SK-N-SH treated with all-trans-retinoic acid at 6 μM for 48 hours (cell line): ENCODE results near the gene PSMG4.

ENCODE experiments used
- ATAC-seq: fragments of 200-7000 bp; cut with Tn5 transposase; 3 replicates; pipeline ENCODE4 v1.9.1; 2020; ENCODE audit warnings: mild to moderate bottlenecking, moderate library complexity
- ARNTL ChIP-seq: fragments of 450-650 bp; formaldehyde crosslinking; IDR thresholded peaks from 2 replicates; pipeline ENCODE4 v1.5.0; 2020; ENCODE audit warnings: low read depth, mild to moderate bottlenecking, moderate library complexity, borderline replicate concordance
- BACH2 ChIP-seq: fragments of 250-450 bp; sonication (Bioruptor Pico); IDR thresholded peaks from 2 replicates; pipeline ENCODE4 v1.9.0; 2021; ENCODE audit warnings: mild to moderate bottlenecking, borderline replicate concordance
- CSDC2 ChIP-seq: fragments of 250-450 bp; sonication (Bioruptor Pico); IDR thresholded peaks from 2 replicates; pipeline ENCODE4 v1.5.0; 2020; ENCODE audit warnings: mild to moderate bottlenecking, moderate library complexity
- ESRRG ChIP-seq: fragments of 250-450 bp; sonication (Bioruptor Pico); IDR thresholded peaks from 2 replicates; pipeline ENCODE4 v1.6.1; 2021; ENCODE audit warnings: mild to moderate bottlenecking
- GLIS3 ChIP-seq: fragments of 250-450 bp; sonication (Bioruptor Pico); IDR thresholded peaks from 2 replicates; pipeline ENCODE4 v1.5.0; 2020; ENCODE audit warnings: mild to moderate bottlenecking, moderate library complexity
- ISL1 ChIP-seq: fragments of 250-450 bp; sonication (Bioruptor Pico); IDR thresholded peaks from 2 replicates; pipeline ENCODE4 v2.1.2; 2022; ENCODE audit warnings: mild to moderate bottlenecking, moderate library complexity
- OSR1 ChIP-seq: fragments of 250-450 bp; sonication (Bioruptor Pico); IDR thresholded peaks from 2 replicates; pipeline ENCODE4 v1.8.0; 2022; ENCODE audit warnings: moderate library complexity, mild to moderate bottlenecking, inconsistent platforms
- PPARA ChIP-seq: fragments of 250-450 bp; sonication (Bioruptor Pico); IDR thresholded peaks from 2 replicates; pipeline ENCODE4 v1.5.0; 2020; ENCODE audit warnings: mild to moderate bottlenecking, borderline replicate concordance
- RARB ChIP-seq: fragments of 250-450 bp; sonication (Bioruptor Pico); IDR thresholded peaks from 2 replicates; pipeline ENCODE4 v1.8.0; 2021; ENCODE audit warnings: mild to moderate bottlenecking, moderate library complexity
- TCF4 ChIP-seq: fragments of 250-450 bp; sonication (Bioruptor Pico); IDR thresholded peaks from 2 replicates; pipeline ENCODE4 v1.8.0; 2021; ENCODE audit warnings: mild to moderate bottlenecking, moderate library complexity, borderline replicate concordance
- TOX ChIP-seq: fragments of 250-450 bp; sonication (Bioruptor Pico); IDR thresholded peaks from 2 replicates; pipeline ENCODE4 v1.8.0; 2021; ENCODE audit warnings: mild to moderate bottlenecking, moderate library complexity, borderline replicate concordance
- ZC3H10 ChIP-seq: fragments of 250-450 bp; sonication (Bioruptor Pico); IDR thresholded peaks from 2 replicates; pipeline ENCODE4 v1.5.1; 2021; ENCODE audit warnings: mild to moderate bottlenecking, moderate library complexity
- ZFP3 ChIP-seq: fragments of 250-450 bp; sonication (Bioruptor Pico); IDR thresholded peaks from 2 replicates; pipeline ENCODE4 v1.5.0; 2020; ENCODE audit warnings: mild to moderate bottlenecking, moderate library complexity
- ZFP30 ChIP-seq: fragments of 450-650 bp; formaldehyde crosslinking; IDR thresholded peaks from 2 replicates; pipeline ENCODE4 v1.5.0; 2022; ENCODE audit warnings: mild to moderate bottlenecking, moderate library complexity
- ZNF565 ChIP-seq: fragments of 450-650 bp; formaldehyde crosslinking; conservative IDR thresholded peaks from 2 replicates; pipeline ENCODE4 v1.5.0; 2020; ENCODE audit warnings: low read depth, mild to moderate bottlenecking, moderate library complexity
- ZNF70 ChIP-seq: fragments of 450-650 bp; formaldehyde crosslinking; IDR thresholded peaks from 2 replicates; pipeline ENCODE4 v1.5.0; 2020; ENCODE audit warnings: mild to moderate bottlenecking, moderate library complexity
- ZNF8 ChIP-seq: fragments of 450-650 bp; formaldehyde crosslinking; IDR thresholded peaks from 2 replicates; pipeline ENCODE4 v1.5.0; 2020; ENCODE audit warnings: mild to moderate bottlenecking, moderate library complexity
- TF ChIP-seq, protein P1 (sequence below): fragments of 250-450 bp; sonication (Bioruptor Pico); IDR thresholded peaks from 2 replicates; pipeline ENCODE4 v1.5.0; 2020; ENCODE audit warnings: mild to moderate bottlenecking, moderate library complexity
- TF ChIP-seq, protein P2 (sequence below): fragments of 250-450 bp; sonication (Bioruptor Pico); IDR thresholded peaks from 2 replicates; pipeline ENCODE4 v1.5.1; 2021; ENCODE audit warnings: mild to moderate bottlenecking, moderate library complexity
- TF ChIP-seq, protein P3 (sequence below): fragments of 250-450 bp; sonication (Bioruptor Pico); IDR thresholded peaks from 2 replicates; pipeline ENCODE4 v1.8.0; 2021; ENCODE audit warnings: low read depth, mild to moderate bottlenecking, moderate library complexity, borderline replicate concordance
- TF ChIP-seq, protein P4 (sequence below): fragments of 250-450 bp; sonication (Bioruptor Pico); IDR thresholded peaks from 2 replicates; pipeline ENCODE4 v1.5.1; 2020; ENCODE audit warnings: low read depth, mild to moderate bottlenecking, moderate library complexity

Gene PSMG4

DNA sequence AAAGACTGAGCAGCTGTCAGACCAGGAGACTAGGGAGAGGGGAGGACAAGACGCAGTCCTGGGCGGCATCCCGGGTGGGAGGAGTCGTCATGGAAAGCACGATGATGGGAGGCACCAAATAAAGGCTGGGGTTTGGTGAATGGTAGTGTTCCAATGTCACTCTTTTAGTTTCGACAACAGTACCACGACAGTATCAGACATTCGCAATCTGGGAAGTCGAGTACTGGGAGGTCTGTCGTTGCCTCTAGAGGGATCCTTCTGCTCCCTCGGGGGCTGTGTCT, 32.1 kb downstream of the PSMG4 start:
- TF ChIP-seq OSR1 (no peak), ARNTL (CRISPR knock-in tag) (no peak), ZNF70 (CRISPR knock-in tag) (no peak), ZNF8 (no peak), TCF4 (CRISPR knock-in tag) (no peak), ZFP30 (CRISPR knock-in tag) (no peak), ZC3H10 (CRISPR knock-in tag) (no peak), ESRRG (CRISPR knock-in tag) (no peak)
- TF ChIP-seq, protein P1, sequence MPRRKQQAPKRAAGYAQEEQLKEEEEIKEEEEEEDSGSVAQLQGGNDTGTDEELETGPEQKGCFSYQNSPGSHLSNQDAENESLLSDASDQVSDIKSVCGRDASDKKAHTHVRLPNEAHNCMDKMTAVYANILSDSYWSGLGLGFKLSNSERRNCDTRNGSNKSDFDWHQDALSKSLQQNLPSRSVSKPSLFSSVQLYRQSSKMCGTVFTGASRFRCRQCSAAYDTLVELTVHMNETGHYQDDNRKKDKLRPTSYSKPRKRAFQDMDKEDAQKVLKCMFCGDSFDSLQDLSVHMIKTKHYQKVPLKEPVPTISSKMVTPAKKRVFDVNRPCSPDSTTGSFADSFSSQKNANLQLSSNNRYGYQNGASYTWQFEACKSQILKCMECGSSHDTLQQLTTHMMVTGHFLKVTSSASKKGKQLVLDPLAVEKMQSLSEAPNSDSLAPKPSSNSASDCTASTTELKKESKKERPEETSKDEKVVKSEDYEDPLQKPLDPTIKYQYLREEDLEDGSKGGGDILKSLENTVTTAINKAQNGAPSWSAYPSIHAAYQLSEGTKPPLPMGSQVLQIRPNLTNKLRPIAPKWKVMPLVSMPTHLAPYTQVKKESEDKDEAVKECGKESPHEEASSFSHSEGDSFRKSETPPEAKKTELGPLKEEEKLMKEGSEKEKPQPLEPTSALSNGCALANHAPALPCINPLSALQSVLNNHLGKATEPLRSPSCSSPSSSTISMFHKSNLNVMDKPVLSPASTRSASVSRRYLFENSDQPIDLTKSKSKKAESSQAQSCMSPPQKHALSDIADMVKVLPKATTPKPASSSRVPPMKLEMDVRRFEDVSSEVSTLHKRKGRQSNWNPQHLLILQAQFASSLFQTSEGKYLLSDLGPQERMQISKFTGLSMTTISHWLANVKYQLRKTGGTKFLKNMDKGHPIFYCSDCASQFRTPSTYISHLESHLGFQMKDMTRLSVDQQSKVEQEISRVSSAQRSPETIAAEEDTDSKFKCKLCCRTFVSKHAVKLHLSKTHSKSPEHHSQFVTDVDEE (CRISPR knock-in tag) = no peak
- TF ChIP-seq, protein P2, sequence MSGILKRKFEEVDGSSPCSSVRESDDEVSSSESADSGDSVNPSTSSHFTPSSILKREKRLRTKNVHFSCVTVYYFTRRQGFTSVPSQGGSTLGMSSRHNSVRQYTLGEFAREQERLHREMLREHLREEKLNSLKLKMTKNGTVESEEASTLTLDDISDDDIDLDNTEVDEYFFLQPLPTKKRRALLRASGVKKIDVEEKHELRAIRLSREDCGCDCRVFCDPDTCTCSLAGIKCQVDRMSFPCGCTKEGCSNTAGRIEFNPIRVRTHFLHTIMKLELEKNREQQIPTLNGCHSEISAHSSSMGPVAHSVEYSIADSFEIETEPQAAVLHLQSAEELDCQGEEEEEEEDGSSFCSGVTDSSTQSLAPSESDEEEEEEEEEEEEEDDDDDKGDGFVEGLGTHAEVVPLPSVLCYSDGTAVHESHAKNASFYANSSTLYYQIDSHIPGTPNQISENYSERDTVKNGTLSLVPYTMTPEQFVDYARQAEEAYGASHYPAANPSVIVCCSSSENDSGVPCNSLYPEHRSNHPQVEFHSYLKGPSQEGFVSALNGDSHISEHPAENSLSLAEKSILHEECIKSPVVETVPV = no peak
- no peak for ATAC-seq

DNA sequence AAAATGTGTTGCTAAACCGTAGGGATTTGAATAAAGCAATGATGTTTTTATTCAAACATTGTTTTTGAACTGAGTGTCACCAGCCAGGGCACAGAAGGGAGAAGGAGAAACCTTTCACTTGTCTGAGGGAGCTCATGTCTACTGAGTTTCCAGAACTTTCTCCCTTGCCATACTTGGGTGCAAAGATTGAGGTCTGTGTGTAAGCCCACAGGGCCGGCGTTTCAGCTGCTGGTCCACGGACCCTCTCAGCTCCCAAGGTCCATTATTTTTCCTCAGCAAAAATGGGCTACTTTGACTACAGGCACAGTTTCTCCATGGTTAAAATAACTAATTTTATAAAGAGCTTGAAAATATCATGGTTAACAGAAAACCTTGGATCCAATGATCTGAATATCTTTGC, 32.6 kb downstream of the PSMG4 start:
- TF ChIP-seq GLIS3 (CRISPR knock-in tag) (no peak), BACH2 (CRISPR knock-in tag) (no peak), ESRRG (CRISPR knock-in tag) (no peak), ZNF8 (no peak), ZNF70 (CRISPR knock-in tag) (no peak), OSR1 (no peak), ZNF565 (CRISPR knock-in tag) (no peak), ZFP3 (no peak), ZFP30 (CRISPR knock-in tag) (no peak), ARNTL (CRISPR knock-in tag) (no peak), TCF4 (CRISPR knock-in tag) (no peak), ZC3H10 (CRISPR knock-in tag) (no peak), RARB (CRISPR knock-in tag) (no peak)
- TF ChIP-seq, protein P3, sequence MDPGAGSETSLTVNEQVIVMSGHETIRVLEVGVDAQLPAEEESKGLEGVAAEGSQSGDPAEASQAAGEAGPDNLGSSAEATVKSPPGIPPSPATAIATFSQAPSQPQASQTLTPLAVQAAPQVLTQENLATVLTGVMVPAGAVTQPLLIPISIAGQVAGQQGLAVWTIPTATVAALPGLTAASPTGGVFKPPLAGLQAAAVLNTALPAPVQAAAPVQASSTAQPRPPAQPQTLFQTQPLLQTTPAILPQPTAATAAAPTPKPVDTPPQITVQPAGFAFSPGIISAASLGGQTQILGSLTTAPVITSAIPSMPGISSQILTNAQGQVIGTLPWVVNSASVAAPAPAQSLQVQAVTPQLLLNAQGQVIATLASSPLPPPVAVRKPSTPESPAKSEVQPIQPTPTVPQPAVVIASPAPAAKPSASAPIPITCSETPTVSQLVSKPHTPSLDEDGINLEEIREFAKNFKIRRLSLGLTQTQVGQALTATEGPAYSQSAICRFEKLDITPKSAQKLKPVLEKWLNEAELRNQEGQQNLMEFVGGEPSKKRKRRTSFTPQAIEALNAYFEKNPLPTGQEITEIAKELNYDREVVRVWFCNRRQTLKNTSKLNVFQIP (CRISPR knock-in tag) = no peak
- TF ChIP-seq, protein P4, sequence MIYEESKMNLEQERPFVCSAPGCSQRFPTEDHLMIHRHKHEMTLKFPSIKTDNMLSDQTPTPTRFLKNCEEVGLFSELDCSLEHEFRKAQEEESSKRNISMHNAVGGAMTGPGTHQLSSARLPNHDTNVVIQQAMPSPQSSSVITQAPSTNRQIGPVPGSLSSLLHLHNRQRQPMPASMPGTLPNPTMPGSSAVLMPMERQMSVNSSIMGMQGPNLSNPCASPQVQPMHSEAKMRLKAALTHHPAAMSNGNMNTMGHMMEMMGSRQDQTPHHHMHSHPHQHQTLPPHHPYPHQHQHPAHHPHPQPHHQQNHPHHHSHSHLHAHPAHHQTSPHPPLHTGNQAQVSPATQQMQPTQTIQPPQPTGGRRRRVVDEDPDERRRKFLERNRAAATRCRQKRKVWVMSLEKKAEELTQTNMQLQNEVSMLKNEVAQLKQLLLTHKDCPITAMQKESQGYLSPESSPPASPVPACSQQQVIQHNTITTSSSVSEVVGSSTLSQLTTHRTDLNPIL (CRISPR knock-in tag) = no peak
- no peak for ATAC-seq

DNA sequence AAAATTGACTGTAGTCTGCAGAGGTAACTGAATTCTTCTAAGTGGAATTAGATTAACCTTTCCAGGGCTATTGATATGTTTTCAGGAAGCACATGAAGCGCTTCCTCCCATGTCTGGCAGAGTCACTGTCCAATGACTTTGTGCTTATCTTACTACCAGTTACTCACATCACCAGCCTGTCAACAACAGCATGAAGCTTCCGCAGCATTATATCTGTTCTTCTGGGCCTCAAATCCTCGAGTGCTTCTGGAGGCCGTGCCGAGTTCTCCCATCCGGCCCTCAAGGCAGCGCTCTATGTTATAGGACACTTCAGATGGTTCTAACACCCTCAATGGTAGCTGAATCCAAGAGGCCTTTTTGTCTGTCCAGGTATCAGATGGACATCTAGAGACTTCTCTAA, 33.2 kb downstream of the PSMG4 start:
- TF ChIP-seq CSDC2 (CRISPR knock-in tag) (no peak), ZFP30 (CRISPR knock-in tag) (no peak), ISL1 (CRISPR knock-in tag) (no peak), TOX (no peak), ARNTL (CRISPR knock-in tag) (no peak), ZFP3 (no peak), ZNF8 (no peak), RARB (CRISPR knock-in tag) (no peak), GLIS3 (CRISPR knock-in tag) (no peak), PPARA (CRISPR knock-in tag) (no peak), TCF4 (CRISPR knock-in tag) (no peak), ZC3H10 (CRISPR knock-in tag) (no peak), ZNF565 (CRISPR knock-in tag) (no peak)
- TF ChIP-seq, protein P1 (CRISPR knock-in tag) = no peak
- no peak for ATAC-seq
